Measurements from ENCODE around the gene ZBTB3. TPM values are rescaled to one million over a fixed set of nuclear protein-coding genes. Genes with fewer than 3 reads are reported as not detected.

ZBTB3 gene
- total RNA-seq, 1 experiment from 2014 or later = 43.4 TPM

DNA sequence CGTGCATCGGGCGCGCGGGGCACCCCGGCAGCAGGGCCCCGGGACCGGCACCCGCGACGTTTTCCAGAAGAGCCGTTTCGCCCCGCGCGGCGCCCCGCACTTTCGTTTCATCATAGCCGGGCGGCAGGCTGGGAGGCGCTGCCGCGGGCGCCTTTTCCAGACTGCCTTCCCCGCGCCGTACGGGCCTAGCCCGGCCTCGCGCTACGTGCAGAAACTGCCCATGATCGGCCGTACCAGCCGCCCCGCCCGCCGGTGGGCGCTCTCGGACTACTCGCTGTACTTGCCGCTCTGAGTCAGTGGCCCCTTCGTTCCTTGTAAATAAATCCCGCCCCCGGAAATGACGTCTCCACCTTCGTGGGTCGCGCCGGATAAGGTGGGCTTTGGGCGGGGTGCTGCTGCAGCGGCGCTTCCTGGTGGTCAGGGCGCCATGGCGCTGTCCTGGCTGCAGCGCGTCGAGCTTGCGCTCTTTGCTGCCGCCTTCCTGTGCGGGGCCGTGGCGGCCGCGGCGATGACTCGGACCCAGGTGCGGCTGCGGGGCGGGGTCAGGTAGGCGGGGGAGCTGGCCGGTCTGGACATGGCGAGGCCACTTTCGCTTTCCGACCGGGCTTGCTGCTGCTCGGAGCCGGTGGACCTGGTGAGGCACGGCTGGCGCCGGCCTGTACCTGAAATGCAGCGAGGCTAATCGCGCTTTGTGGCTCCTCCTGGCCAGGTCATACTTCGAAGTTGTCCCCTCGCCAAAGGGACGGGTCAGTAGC is 33.2 kb upstream of the ZBTB3 start, which contains the start of gene TMEM179B:
TSS of gene TMEM179B (plus strand) at position 398 of the 755 bp plus-strand sequence. CDS start at position 428, 30 bp downstream.
- H3K14ac ChIP-seq (ENCODE audit: insufficient read depth, low read length) = peak within 1 kb of the TSS; percentile 10
- no peaks in the 10 kb centered on the region for H3K27me3 ChIP-seq (ENCODE audit: insufficient read depth, low read length)
- Mint-ChIP-seq H3K27me3 (ENCODE audit: low read depth) (no peaks in the 10 kb centered on the region; the same call in 1 of the 2 replicates), H3K36me3 (ENCODE audit: insufficient read depth in 1 of 3, low read depth in 3 of 3) (peaks cover 24 to 68% (median 49%) of the 10 kb centered on the region in 3 experiments), H3K4me3 (peak within 1 kb of the TSS; percentile 89 to 94), H3K4me1 (peaks cover 24 to 32% of the 10 kb centered on the region in 2 experiments), H3K9me3 (no peaks in the 10 kb centered on the region; a peak in 1 of 5 replicates), H3K27ac (peak within 1 kb of the TSS; percentile 94 to 98 (median 96))
- H4K5ac ChIP-seq (ENCODE audit: insufficient read length, low read depth, low read length) = no peak within 1 kb of the TSS
- H3K4me2 ChIP-seq (ENCODE audit: insufficient read depth, insufficient read length, low read length) = peak within 1 kb of the TSS; percentile 64
- no peak within 1 kb of the TSS for H2BK120ac ChIP-seq (ENCODE audit: low read depth, low read length, poor library complexity, severe bottlenecking)
- no peak within 1 kb of the TSS for H2BK20ac ChIP-seq (ENCODE audit: low read depth, low read length, poor library complexity, severe bottlenecking)
- H3K23ac ChIP-seq (ENCODE audit: insufficient read length, low read depth, low read length) = no peak within 1 kb of the TSS
- H2AK5ac ChIP-seq (ENCODE audit: insufficient read length, low read length) = no peak within 1 kb of the TSS
- peak within 1 kb of the TSS; percentile 23 for H3K27ac ChIP-seq (ENCODE audit: insufficient read length, low read depth, low read length)
- H3K79me2 ChIP-seq (ENCODE audit: insufficient read depth, low read length) = no peaks in the 10 kb centered on the region; the same call in 1 of the 2 replicates
- no peaks in the 10 kb centered on the region for H4K20me1 ChIP-seq (ENCODE audit: control insufficient read depth, insufficient read depth, insufficient read length)
- H3K9me3 ChIP-seq (ENCODE audit: control insufficient read depth, low read depth, low read length) = no peaks in the 10 kb centered on the region
- no peaks in the 10 kb centered on the region for H3K79me1 ChIP-seq (ENCODE audit: insufficient read depth, low read depth, low read length, poor library complexity, severe bottlenecking)
- H3K4me1 ChIP-seq (ENCODE audit: insufficient read depth, low read length) = no peaks in the 10 kb centered on the region
- no peak within 1 kb of the TSS for H3T11ph ChIP-seq (ENCODE audit: low read length)
- TF ChIP-seq, protein P1, sequence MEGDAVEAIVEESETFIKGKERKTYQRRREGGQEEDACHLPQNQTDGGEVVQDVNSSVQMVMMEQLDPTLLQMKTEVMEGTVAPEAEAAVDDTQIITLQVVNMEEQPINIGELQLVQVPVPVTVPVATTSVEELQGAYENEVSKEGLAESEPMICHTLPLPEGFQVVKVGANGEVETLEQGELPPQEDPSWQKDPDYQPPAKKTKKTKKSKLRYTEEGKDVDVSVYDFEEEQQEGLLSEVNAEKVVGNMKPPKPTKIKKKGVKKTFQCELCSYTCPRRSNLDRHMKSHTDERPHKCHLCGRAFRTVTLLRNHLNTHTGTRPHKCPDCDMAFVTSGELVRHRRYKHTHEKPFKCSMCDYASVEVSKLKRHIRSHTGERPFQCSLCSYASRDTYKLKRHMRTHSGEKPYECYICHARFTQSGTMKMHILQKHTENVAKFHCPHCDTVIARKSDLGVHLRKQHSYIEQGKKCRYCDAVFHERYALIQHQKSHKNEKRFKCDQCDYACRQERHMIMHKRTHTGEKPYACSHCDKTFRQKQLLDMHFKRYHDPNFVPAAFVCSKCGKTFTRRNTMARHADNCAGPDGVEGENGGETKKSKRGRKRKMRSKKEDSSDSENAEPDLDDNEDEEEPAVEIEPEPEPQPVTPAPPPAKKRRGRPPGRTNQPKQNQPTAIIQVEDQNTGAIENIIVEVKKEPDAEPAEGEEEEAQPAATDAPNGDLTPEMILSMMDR (conservative IDR thresholded peaks at IDR 0.05) = peak; percentile 49
- H4K8ac ChIP-seq (replicated peaks; ENCODE audit: insufficient read length, low read depth, low read length) = no peak within 1 kb of the TSS
- no peak within 1 kb of the TSS for H4K91ac ChIP-seq (ENCODE audit: insufficient read length, low read depth, low read length)
- DNase-seq = peak; percentile 98
- peak within 1 kb of the TSS; percentile 7 for H3K18ac ChIP-seq (ENCODE audit: insufficient read length, low read depth, low read length)
- H3K23me2 ChIP-seq (ENCODE audit: insufficient read length, low read depth, low read length, poor library complexity, severe bottlenecking) = peaks cover 4% of the 10 kb centered on the region
- H2BK5ac ChIP-seq (ENCODE audit: insufficient read length, low read length) = no peak within 1 kb of the TSS
- no peak within 1 kb of the TSS for H2BK15ac ChIP-seq (ENCODE audit: low read depth, low read length)
- no peak within 1 kb of the TSS for H2BK12ac ChIP-seq (ENCODE audit: insufficient read length, low read depth, low read length)
- WGBS (ENCODE audit: extremely low coverage, insufficient read length, low lambda C conversion rate) = no CpG with 5 or more reads among the region's 88 CpGs
- H3K9ac ChIP-seq (ENCODE audit: extremely low read depth, insufficient read length, low read length) = peak within 1 kb of the TSS; percentile 91
- no peak within 1 kb of the TSS for H2AFZ ChIP-seq (ENCODE audit: low read length)
- no peak within 1 kb of the TSS for H3K4ac ChIP-seq (ENCODE audit: low read depth, low read length)
- no peak within 1 kb of the TSS for H3K56ac ChIP-seq (ENCODE audit: insufficient read length, low read depth, low read length)
